Activated CD8-positive, alpha-beta T cell treated with anti-CD3 and anti-CD28 coated beads for 36 hours (primary cell): ENCODE measurements around the gene CERS1. TPM values are rescaled to one million over a fixed set of nuclear protein-coding genes. Genes with fewer than 3 reads are reported as not detected.

Experiments used
- ATAC-seq: fragments of 200-7000 bp; cut with Tn5 transposase; one replicate; pipeline ENCODE4 v1.10.0; 2021; ENCODE audit warnings: mild to moderate bottlenecking, moderate library complexity
- CTCF ChIA-PET: fragments of 350-600 bp; sonication (Branson Sonifier 250); formaldehyde crosslinking; loops from one replicate; lab custom pipeline; 2021; ENCODE audit warnings: antibody characterized with exemption; lab: Charles Lee
- POLR2A ChIA-PET: fragments of 350-600 bp; sonication (Branson Sonifier 250); formaldehyde crosslinking; loops from one replicate; lab custom pipeline; 2021; ENCODE audit warnings: antibody characterized with exemption; lab: Charles Lee
- DNase-seq: peaks from one replicate; pipeline ENCODE4 v3.0.0-alpha.2; 2020
- H3K27ac Mint-ChIP-seq: one replicate; pipeline ENCODE4 v1.8.0; 2021; ENCODE audit warnings: mild to moderate bottlenecking, mixed read lengths
- H3K27me3 Mint-ChIP-seq: one replicate; pipeline ENCODE4 v1.8.0; 2021; ENCODE audit warnings: mixed read lengths
- H3K36me3 Mint-ChIP-seq: one replicate; pipeline ENCODE4 v1.8.0; 2021; ENCODE audit warnings: low read depth, mixed read lengths
- H3K4me1 Mint-ChIP-seq: one replicate; pipeline ENCODE4 v1.8.0; 2021; ENCODE audit warnings: low read depth, mixed read lengths
- H3K4me3 Mint-ChIP-seq: one replicate; pipeline ENCODE4 v1.8.0; 2021; ENCODE audit warnings: mild to moderate bottlenecking, moderate library complexity, mixed read lengths
- H3K9me3 Mint-ChIP-seq: one replicate; pipeline ENCODE4 v1.8.0; 2021; ENCODE audit warnings: mixed read lengths
- CTCF ChIP-seq: fragments of 200-600 bp; IDR thresholded peaks from one replicate; pipeline ENCODE4 v1.8.0; 2022; ENCODE audit warnings: antibody characterized with exemption, mild to moderate bottlenecking
- intact Hi-C: fragments of 100-400 bp; cut with micrococcal nuclease; formaldehyde crosslinking; loops from one replicate; pipeline ENCODE4 v1.10.0; 2022
- total RNA-seq, 2 experiments: library from RNA; stranded (reverse); gene quantifications; one replicate each; pipeline ENCODE4 v1.2.3, GENCODE V29; 2021

CERS1 gene
- total RNA-seq, 2 experiments from 2014 or later = 0.18 to 0.36 TPM

- CTCF ChIA-PET = no interaction called here
- ATAC-seq (no peak), DNase-seq (no peak)
- POLR2A ChIA-PET = interaction anchor here (0.8 kb wide), 1 partner anchor 30 kb away, joined by 3 read pairs; the partner anchor contains the start of gene UPF1
- no peaks in the 10 kb centered on the region for H3K27me3 Mint-ChIP-seq
- no peak overlapping the region for H3K27ac Mint-ChIP-seq
- H3K36me3 Mint-ChIP-seq = peaks cover 44% of the 10 kb centered on the region
- H3K4me3 Mint-ChIP-seq = no peak overlapping the region
- no peaks in the 10 kb centered on the region for H3K4me1 Mint-ChIP-seq
- intact Hi-C loops = no loop called here
- H3K9me3 Mint-ChIP-seq = no peaks in the 10 kb centered on the region
- TF ChIP-seq CTCF = no peak
These were observed 34.0 kb downstream of the CERS1 start for GRCh38 chr19:18861917-18862316.

DNA sequence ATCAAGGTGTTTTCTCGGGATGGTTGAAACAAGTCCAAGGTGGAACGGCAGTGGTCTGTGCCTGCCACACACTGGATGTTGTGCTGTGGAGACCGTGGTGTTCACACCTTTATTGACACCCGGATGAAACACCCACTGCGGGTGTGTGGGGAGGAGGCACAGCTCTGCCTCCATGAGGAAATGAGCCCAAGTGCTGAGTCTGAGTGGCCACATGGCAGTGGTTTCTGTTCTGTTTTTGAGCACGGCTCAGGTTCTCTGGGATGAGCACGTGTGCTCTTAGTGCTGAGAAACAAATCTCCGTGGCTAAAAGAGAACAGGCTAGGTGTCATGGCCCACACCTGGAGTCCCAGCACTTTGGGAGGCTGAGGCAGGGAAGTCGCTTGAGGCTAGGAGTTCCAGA is 34.7 kb downstream of the CERS1 start:
- POLR2A ChIA-PET = interaction anchor here (0.8 kb wide), 1 partner anchor 29 kb away, joined by 3 read pairs; the partner anchor contains the start of gene UPF1
- no peak for TF ChIP-seq CTCF
- Mint-ChIP-seq H3K27me3 (no peaks in the 10 kb centered on the region), H3K9me3 (no peaks in the 10 kb centered on the region), H3K4me3 (no peak overlapping the region), H3K36me3 (peaks cover 49% of the 10 kb centered on the region), H3K4me1 (no peaks in the 10 kb centered on the region), H3K27ac (no peak overlapping the region)
- intact Hi-C loops = no loop called here
- no peak for DNase-seq
- CTCF ChIA-PET = interaction anchor here (1.0 kb wide), 1 partner anchor 14 kb away, joined by 3 read pairs; no protein-coding TSS in a partner anchor
- ATAC-seq = no peak

DNA sequence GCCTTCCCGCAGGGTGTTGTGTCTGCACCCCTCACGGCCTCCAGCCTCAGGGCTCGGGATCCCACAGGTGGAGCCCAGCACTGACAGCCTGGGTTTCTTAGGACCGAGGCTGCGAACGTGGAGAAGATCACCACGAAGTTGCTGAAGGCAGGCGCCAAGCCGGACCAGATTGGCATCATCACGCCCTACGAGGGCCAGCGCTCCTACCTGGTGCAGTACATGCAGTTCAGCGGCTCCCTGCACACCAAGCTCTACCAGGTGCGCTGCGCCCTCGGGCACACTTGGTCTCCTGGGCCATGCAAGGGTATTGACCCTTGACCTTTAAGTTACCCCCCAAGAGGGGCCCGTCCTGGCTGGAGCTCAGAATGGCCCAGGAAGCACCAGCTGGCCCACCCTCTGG is 35.2 kb downstream of the CERS1 start:
- Mint-ChIP-seq H3K4me3 (no peak overlapping the region), H3K4me1 (no peaks in the 10 kb centered on the region), H3K27ac (no peak overlapping the region), H3K9me3 (no peaks in the 10 kb centered on the region), H3K36me3 (peaks cover 52% of the 10 kb centered on the region), H3K27me3 (no peaks in the 10 kb centered on the region)
- ChIA-PET POLR2A (no interaction called here), CTCF (interaction anchor here (1.0 kb wide), 1 partner anchor 14 kb away, joined by 3 read pairs; no protein-coding TSS in a partner anchor)
- intact Hi-C loops = no loop called here
- TF ChIP-seq CTCF = no peak
- DNase-seq (no peak), ATAC-seq (no peak)

DNA sequence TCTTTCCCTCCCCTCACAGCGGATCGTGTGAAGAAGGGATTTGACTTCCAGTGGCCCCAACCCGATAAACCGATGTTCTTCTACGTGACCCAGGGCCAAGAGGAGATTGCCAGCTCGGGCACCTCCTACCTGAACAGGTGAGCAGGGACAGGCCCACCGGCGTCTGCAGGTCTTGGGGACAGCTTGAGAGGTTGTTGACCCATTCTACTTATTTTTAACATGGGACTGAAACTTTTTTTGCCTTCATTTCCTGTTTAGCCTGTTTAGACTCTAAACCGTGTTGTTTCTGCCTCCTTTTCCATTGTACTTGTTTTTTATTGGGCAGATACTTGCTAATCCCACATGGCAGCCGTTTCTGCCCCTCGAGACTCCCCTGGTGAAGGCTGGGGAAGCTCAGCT is 35.7 kb downstream of the CERS1 start:
- no peak for TF ChIP-seq CTCF
- intact Hi-C loops = no loop called here
- peaks cover 52% of the 10 kb centered on the region for H3K36me3 Mint-ChIP-seq
- no peaks in the 10 kb centered on the region for H3K27me3 Mint-ChIP-seq
- DNase-seq (no peak), ATAC-seq (no peak)
- no peaks in the 10 kb centered on the region for H3K4me1 Mint-ChIP-seq
- ChIA-PET POLR2A (no interaction called here), CTCF (interaction anchor here (1.0 to 6.0 kb wide), 2 partner anchors 13 to 15 kb away, joined by 3 to 35 read pairs; no protein-coding TSS in a partner anchor)
- H3K9me3 Mint-ChIP-seq = no peaks in the 10 kb centered on the region
- no peak overlapping the region for H3K4me3 Mint-ChIP-seq
- no peak overlapping the region for H3K27ac Mint-ChIP-seq

DNA sequence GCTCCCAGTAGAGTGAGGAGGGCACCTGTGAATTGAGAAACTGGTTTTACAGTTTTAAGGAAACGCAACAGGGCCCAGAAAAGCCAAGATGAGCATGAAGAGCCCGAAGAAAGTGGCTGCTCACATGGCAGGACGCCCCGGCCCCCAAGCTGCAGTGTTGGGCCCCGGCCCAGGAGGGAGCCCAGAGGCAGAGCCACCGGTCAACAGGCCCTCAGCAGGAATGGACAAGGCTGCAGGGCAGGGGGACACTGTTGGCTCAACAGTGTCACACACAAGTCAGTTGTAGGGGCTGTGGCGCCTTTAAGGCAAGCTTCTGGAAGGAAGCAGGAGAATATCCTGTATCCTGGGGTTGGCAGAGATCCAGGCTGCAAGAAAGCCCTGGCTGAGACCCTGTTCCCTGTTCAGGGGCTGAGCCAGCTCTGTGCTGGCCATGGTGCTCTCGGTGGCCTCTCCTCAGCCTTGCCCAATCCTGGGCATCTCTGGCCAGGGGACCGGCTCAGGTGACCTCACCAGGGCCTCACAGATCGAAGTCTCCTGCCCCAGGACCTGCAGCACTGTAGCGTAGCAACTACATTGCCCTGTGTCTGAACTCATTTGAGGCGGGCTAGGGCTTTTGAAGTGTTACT is 36.2 kb downstream of the CERS1 start:
- H3K4me3 Mint-ChIP-seq = no peak overlapping the region
- intact Hi-C loops = no loop called here
- H3K27me3 Mint-ChIP-seq = no peaks in the 10 kb centered on the region
- DNase-seq = no peak
- ChIA-PET POLR2A (interaction anchor here (1.2 kb wide), 1 partner anchor 28 kb away, joined by 3 read pairs; no protein-coding TSS in a partner anchor), CTCF (interaction anchor here (6.0 kb wide), 1 partner anchor 13 kb away, joined by 35 read pairs; no protein-coding TSS in a partner anchor)
- no peak for TF ChIP-seq CTCF
- no peaks in the 10 kb centered on the region for H3K9me3 Mint-ChIP-seq
- no peaks in the 10 kb centered on the region for H3K4me1 Mint-ChIP-seq
- peaks cover 50% of the 10 kb centered on the region for H3K36me3 Mint-ChIP-seq
- H3K27ac Mint-ChIP-seq = no peak overlapping the region
- no peak for ATAC-seq
